Stimulated activated CD4-positive, alpha-beta T cell treated with anti-CD3 and anti-CD28 coated beads, Interleukin-12 subunit alpha, Interleukin-12 subunit beta, amount 100 ng/mL, for 4 hours (primary cell): ENCODE results near the gene ZNF385D.
"Not testable (repeated sequence)": the region's sequence is repeated elsewhere in the genome, so short reads cannot be mapped to it uniquely, and the experiment has no call there.

ENCODE experiments used
- DNase-seq: peaks from one replicate; pipeline ENCODE4 v3.0.0-alpha.2; 2020

The ZNF385D gene

GRCh38 chr3:21505711-21506460, 245.1 kb downstream of the ZNF385D start:
- DNase-seq, result no peak

DNA sequence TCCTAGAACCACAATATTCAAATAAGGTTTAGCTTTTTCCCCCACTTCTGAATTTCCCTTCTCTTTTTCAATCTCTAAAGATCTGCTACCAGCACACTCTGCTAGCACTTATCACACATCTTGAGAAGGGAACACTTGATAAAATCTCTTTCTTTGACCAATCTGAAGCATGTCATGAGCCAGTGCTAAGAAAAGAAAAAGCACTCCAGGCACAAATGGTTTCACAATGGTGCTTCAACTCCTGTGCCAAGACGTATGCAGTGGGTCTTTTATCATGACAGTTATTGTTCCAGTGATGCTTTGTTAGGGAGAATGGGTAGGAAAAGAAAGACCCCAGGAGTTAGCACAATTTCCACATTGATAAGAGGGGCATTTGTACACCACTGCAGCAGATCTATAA, 248.4 kb downstream of the ZNF385D start:
- DNase-seq, result no peak

GRCh38 chr3:21500834-21501233, 250.2 kb downstream of the ZNF385D start:
- DNase-seq, result no peak

DNA sequence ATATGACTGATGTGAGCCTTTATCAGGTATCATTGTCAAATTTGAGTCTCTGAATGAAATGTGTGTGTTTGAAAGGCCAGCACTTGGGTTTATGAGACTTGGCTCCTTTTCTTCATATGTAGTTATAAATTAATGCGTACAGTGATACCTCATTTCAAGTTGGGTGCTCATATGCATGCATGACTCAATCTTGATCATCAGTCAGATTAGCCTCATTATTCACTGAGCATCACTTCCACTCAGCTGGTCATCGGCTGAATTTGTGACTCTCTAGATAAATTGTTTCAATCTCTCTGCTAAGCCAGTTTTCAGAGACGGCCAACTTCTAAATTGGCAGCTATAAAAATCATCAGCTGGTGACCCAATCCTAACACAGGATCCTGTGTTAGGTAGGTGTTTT, 260.3 kb downstream of the ZNF385D start:
- not testable (repeated sequence) for DNase-seq

DNA sequence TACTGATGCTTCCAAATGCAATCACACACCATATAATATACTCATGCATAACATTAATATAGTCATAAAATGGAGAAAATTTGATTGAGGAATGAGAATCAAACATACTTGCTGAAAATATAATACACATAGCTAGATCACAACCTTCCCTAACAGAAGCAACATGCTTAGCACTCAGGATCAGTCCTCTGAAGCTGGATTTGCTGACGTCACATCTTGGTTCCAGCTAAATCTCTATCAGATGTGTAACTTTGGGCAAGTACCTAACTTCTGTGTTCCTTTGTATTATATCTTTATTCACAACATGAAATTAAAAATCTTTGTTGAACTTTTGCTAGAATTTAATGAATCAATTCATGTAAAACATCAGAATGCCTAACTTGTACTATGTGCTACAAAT, 263.5 kb downstream of the ZNF385D start:
- DNase-seq, result no peak

DNA sequence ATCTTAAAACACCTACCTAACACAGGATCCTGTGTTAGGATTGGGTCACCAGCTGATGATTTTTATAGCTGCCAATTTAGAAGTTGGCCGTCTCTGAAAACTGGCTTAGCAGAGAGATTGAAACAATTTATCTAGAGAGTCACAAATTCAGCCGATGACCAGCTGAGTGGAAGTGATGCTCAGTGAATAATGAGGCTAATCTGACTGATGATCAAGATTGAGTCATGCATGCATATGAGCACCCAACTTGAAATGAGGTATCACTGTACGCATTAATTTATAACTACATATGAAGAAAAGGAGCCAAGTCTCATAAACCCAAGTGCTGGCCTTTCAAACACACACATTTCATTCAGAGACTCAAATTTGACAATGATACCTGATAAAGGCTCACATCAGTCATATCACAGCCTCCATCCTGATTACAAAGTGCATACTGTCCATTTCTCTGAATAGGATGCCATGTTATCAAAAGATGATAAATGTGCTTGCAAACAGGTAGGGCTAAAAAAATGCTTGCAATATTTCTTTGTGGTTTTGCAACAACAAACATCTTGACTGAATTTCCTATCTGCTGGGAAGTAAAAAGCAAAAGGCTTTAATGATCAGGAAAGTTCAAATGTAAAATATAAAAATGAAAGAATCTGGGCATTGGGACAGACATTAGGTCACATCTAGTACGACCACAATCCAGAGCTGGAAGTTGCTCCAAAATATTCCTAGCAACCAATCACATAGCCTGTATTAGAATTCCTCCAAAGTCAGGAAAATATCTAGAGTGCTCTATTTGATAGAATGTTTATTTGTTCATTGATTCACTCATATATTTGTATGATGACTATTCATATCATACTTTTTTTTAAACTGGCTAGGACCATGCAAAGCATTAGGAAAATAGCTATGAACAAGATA, 264.7 kb downstream of the ZNF385D start:
- DNase-seq, result not testable (repeated sequence)

GRCh38 chr3:21484828-21485144, 266.2 kb downstream of the ZNF385D start:
- DNase-seq, result no peak

DNA sequence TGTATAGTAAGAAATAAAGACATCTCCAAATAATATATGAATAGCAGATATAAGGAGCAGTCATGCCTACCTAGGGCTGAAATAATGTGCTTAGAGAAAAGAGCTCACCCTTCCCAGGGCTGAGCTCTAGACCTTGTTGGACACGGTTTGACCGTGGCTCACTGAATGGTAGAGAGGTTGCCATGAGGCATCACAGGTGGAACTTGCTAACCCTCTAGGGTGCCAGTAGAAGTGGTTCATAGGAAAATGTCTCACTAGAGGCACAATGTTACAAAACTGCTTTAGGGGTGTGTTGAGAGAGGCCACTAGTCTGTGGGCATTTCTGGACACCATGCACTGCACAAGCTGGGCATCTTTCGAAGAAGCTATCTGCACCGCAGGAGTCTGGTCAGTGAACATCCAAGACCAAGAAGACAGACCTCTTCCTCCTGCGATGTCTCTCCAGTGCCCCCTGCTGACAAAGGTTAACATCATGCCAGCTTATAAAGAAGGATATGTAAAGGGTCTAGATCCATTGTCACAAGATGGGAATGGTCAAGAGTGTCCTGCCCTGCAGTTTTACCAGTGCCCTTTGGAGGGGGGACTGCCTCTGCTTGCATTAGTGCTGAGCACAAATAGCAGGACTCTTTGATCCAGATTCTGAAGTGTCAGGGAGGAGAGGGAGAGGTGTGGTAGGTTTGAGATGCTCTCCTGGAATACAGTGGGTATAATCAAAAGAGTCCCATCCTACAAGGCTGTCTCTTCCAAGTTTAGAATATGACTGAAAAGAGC, 266.8 kb downstream of the ZNF385D start:
- DNase-seq, result no peak

DNA sequence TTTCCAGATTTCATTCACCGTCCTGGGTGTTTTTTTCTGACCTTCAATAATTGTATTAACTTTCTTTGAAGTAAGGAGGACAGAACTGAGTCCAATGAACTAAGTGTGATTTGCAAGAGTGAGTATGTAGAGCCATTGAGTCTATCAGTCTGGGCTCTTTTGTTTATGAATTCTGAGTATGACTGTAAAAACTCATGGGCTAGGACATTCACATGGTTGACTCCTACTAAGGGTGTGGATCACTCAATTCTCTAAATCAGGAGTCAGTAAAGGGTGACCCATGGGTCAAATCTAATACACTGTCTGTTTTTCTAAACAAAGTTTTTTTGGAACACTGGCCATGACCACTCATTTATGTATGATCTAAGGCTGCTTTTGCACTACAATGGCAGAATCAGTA, 269.0 kb downstream of the ZNF385D start:
- DNase-seq, result no peak

DNA sequence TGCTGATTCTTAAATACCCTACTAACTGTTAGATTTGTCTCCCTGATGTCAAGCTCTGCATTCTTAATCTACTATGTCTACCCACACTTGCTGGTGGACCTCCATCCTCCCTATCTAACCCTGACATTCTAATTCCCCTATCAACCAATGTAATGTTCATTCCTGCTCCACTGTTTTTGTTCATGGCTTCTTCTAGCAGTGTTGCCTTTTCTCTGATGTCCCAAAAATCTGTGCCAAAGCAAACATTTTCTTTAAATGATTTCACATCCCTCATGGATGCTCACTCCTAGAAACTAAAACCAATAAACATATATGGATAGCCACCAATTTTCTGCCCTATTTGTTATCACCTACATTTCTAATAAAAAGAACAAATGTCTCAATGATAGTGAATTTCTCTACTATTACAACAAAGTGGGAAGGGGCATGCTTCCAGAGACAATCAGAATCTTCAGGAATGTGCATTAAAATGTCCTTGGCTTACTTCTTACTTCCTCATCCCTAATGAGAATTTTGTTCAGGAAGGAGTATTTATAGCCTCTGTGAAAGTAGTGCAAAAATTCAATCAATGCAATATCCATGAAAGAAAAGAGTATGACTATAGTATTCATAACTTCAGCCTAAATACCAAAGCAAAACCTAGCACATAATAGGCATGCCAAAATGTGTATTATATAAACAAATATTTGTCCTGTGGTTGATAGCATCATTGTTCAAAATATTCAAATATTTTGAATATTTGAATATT, 273.3 kb downstream of the ZNF385D start:
- no peak for DNase-seq

- no peak for DNase-seq
Observed at GRCh38 chr3:21466476-21466875, 284.5 kb downstream of the ZNF385D start.

DNA sequence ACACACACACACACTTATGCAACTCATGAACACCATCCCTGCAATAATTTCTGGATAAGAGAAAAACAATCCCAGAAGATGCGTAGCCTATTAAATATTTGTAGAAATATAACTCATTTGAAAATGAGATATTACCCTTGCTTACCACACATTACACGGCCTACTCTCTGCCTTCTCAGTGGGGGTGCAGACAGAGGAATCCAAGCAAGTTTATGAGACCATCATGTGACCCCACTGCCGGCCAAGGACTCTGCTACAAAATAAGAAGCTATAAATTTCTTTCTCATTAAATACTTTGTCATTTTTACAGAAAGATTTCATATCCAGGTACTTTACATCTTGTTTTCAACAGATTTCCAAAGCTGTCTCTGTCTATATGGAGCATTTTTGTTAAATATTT, 286.3 kb downstream of the ZNF385D start:
- DNase-seq, result no peak

GRCh38 chr3:21463319-21463718, 287.7 kb downstream of the ZNF385D start:
- no peak for DNase-seq

DNA sequence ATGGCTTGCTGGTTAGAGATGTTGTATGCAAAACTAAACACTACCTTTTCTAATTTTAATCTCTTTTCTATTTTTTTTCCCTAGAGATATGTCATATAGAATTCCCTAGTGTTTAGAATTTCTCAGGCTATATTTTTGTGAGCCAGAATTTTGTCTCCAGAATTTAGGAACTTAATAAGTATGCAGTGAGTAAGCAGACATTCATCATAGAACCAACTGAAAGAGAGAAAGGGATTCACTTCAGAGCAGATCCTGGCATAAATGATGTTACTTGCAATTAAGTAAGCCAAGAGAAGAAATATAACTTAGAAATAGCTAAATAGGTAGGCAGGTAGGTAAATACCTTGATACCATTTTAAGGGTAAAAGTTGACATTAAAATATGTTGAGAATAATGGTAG, 288.9 kb downstream of the ZNF385D start:
- DNase-seq, result no peak

DNA sequence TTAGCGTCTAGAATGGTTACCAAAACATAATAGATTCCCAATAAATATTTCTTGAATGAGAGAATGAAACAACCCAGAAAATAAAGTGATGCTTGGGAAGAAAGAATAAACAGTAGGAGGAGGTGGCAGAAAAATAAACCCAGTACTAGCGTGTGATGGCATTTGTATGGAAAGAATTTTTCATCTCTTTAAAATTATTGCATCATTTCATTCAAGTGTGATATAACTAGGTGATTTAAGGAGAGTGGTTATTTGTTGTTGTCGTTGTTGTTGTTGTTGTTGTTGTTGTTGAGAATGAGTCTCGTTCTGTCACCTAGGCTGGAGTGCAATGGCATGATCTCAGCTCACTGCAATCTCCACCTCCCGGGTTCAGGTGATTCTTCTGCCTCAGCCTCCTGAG, 293.9 kb downstream of the ZNF385D start:
- DNase-seq, result no peak

DNA sequence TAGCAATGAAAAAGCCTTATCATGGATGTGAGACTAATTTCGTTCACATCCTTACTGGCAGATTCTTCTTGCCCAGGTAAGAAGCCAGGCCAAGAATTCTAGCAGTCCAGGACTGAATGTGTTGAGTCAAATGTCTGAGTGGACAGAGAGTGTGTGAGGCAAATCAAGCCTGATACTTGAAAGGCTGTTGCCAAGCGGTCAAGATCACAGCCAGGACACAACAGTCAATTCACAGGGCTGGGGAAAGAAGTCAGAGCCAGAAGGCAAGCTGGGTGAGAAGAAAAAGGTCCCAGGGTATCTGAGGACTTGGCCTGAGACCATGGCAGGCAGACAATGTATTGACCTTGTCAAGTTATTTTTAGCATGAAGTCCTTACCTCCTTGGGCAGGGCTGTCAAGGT, 301.3 kb downstream of the ZNF385D start:
- no peak for DNase-seq

DNA sequence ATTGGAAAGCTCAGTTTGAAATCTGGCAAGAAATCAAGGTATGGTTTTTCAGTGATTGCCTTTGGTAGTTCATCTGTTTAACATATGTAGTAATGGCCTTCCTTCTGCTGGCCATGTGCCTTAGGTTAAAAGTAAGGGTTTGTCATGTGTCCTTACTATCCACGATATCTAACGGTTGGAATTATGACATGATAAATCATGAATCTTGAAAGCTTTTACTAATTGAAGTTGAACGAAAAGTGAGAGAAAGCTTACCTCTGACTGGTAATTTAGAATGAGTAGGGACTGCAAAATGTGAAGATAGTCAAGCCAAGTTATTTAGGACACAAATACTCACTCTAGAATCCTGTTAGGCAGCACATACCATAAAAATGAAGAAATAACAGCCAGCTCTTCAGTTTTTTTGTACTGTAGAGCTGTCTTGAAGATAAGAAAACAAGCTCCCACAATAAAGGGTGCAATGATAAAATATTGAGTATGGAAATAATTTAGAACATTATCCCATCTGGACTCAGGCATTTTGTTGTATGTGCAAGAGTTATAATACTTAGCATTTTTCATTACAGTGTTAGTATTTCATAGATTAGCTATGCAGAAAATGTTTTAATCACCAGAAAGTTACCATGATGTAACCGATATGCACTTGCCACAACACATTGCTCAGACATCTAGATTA, 303.4 kb downstream of the ZNF385D start:
- no peak for DNase-seq

- DNase-seq, result no peak
Observed at GRCh38 chr3:21446945-21447475, 304.0 kb downstream of the ZNF385D start.

- no peak for DNase-seq
Observed at GRCh38 chr3:21446027-21446426, 305.0 kb downstream of the ZNF385D start.

DNA sequence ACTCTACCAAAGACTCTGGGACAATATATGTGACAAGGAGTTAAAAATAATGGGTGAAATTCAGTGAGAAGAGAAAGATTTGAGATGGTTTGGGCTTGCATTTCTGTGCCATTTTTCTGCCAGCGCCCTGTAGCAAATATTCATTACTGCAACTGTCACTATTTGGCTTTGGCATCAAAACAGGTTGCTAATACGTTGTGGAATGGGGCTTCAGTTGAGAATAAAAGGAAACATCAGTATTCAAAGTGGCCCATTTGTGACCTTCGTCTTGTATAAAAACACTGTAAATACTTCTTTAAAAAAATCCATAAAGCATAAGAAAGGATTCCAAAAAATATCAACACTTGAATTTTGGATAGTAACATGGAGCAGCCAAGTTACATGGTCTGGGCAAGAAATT, 309.2 kb downstream of the ZNF385D start:
- no peak for DNase-seq

DNA sequence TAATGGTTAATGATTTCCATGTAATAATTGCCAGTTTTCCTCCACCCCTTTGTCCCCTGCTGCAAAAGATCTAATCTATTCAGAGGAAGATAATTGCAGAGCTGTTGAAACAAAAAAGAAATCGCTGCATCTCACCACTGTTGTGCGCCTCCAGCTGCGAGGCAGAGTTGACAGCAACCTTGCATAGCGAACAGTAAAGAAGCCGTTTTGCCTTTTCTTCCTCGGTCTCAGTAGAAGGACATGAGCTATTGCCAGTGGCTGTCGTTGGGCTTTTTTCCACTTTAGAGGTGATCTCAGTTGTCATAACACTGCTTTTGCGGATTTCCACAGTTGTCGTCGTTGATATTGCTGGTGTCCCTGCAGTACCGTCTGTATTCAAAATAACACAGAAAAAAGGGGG, 314.2 kb downstream of the ZNF385D start:
- DNase-seq, result no peak

GRCh38 chr3:21435871-21436270, 315.1 kb downstream of the ZNF385D start:
- no peak for DNase-seq
